SW 1271 (cell line): ENCODE data around the gene TGM2.

Source experiments
- DNase-seq, 2 experiments: peaks; one replicate each; lab custom pipeline; 2025; lab: John Stamatoyannopoulos, UW

The TGM2 gene

DNA sequence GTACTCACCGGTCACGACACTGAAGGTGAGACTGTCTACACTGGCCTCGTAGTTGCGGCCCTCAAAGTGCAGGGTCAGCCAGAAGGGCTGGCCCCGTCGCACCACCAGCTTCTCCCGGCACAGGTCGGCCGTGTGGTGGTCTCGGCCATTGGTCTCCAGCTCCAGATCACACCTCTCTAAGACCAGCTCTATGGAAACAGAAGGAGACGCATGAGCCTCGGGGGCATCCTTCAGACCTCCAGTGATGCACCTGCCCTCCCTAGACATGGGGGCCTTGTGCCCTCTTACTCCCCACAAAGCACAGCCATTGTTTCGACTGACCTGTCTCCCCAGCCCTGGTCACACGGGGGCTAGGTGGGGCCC is 3.7 kb downstream of the TGM2 start:
- no peak for DNase-seq

DNA sequence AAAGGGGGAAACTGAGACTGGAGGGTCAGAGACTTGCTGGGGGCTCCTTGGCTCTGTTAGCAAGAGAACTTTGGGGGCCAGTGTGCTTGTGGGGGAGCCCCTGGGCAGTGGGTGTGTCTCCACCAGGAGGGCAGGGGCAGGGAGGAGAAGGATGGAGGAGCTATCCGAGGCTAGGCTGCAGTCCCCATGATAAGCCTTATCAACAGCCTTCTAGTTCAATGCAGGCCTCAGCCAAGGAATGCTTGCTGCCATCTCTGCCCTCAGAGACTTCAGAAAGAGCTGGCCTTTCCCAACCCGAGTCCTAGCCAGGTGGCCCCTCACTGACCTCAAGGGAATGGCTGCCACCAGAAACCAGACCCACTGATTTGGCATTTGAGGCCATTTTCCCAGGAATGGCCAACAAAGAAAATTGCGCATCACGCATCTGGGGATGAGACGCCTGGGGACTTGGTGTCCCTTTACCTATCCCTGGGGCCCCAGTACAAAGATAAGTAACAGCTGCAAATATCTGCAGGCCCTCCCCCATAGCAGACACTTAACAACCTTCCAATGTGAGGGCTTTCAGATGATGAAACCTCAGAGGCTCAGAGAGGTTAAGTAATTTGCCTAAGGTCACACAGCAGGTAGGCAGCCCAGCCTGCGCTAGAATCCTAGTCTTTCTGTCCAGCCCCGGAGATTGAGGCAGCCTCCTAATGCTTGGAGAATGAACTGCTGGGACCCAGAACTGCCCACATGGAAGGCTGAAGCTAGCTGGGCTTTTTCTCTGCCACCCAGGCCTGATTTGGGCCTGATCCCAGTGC is 4.9 kb downstream of the TGM2 start:
- DNase-seq = no peak

DNA sequence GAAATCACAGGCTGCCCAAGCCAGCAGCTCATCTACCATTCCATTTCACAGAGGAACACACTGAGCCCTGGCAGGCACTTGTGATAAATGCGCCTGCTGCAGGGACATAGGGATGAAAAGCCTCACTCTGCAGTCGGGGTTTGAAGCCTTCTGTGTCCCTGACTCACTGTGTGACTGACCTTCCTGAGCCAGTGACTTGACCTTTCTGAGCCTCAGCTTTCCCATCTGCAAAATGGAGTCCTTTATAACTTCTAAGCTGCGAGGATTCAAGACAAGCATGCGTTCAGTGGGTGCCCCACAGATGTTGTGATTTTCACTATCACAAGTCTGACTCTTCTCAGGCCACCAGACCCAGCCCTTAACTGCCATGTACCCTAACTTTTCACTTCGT is 5.5 kb downstream of the TGM2 start:
- no peak for DNase-seq

DNA sequence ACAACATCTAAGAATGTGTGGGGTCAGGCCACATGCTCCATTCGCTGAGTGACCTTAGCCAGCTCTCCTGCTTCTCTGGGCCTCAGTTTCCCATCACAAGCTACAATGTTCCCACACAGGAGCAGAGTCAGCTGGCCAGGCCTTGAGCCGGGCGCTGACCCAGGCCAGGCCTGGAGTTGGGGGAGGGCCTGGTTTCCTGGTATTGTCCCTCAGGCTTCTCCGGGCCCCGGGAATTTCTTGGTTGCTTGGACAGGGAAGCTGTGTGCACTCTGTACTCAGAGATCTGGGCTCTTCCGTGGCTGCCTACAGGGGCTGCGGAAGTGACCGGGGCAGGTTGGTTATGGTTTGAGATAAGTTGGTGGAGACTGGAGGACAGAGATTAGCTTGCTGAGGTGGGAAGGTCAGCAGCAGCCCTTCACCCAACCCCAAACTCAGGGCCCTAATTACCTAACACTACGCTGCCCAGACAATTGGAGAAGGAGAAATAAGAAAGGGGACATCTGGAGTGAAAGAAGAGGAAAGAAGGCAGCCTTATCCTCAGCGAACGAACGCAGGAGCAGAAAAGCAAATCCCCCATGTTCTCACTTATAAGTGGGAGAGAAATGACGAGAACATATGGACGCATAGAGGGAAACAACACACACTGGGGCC is 6.2 kb downstream of the TGM2 start:
- DNase-seq = no peak

DNA sequence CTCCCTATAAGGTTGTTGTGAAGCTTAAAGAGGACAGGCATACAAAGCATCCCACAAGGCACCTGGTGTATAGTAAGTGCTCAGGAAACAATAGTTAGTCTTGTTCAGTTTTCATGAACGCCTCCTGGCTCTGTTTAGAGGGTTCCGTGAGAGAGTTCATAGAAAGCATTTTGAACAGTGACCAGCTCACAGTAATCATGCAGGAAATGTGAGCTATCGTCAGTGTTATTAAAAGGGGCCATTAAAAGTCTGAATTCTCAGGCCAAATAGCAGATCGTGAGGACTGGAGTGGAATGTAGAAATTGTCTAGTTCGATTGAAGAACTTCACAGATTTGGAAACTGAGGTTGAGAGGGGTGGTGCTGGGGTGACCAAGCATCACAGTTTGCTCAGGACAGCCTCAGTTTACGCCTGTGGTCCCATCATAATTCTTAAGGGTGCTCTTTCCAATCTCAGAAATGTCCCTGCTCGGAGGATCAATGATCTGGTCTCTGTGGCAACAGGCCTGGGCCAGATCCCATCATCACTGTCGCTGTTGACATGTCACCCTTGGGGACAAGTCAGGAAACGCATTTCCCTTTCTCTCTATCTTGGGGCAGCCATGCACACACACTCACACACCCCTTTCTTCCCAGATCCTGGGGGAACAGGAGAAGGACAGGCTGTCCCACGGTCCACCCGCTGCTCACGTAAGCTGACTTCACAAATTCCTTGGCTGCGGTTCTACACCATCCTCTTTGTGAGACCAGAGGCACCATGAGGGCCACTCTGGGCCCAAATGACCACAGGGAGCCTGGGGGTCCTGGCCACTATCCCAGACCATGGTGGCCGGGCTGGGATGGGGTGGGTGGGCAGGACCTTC is 7.2 kb downstream of the TGM2 start:
- DNase-seq = no peak

DNA sequence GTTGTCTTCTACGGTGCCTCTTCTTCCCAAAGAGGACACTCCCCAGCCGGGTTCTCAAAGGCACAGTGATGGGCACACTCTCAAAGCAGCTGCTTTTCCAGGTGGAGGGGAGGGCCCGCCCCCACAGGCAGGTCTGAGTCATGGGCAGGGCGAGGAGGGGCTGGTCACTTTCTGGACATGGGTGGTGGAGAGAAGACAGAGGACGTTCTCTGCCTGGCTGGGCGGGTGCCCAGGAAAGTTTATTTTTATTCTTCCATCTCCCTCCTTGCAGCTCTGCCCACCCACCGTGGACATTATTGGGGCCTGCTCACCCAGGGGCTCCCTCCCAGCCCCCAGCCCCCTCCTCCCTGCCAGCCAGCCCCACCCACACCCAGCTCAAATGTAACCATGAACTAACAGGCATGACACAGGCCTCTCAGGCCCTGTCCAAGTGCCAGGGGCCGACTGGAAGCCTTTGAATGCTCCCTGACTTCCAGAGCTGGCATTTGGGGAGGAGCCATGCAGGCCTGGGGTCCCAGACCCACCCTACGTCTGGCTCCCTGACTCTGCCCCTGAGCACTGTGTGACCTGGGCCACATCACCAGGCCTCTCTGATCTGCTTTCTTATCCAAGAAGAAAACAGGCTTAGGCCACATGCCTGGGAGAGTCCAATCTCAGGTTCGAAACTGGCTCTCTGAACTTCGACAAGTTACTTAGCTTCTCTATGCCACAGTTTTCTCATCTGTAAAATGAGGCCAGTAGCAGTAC is 8.0 kb downstream of the TGM2 start:
- DNase-seq = no peak

DNA sequence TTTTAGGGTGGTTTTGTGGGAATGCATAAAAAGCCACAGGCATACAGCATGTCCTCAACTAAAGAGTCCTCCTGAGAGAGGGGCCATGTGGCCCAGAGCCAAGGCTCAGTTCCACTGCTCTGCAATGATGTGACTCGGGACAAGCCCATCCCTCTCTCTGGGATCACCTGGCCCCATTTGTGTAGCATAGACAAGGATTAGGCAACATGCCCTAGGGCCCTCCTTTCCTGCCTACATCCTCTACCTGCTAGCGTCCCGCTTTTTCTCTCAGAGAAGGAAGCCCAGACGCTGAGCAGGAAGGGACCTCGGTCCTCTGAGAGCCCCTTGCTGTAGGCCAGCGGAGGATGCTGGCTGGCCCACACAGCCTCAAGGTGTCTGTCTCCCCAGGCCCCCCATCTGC is 8.8 kb downstream of the TGM2 start:
- no peak for DNase-seq

DNA sequence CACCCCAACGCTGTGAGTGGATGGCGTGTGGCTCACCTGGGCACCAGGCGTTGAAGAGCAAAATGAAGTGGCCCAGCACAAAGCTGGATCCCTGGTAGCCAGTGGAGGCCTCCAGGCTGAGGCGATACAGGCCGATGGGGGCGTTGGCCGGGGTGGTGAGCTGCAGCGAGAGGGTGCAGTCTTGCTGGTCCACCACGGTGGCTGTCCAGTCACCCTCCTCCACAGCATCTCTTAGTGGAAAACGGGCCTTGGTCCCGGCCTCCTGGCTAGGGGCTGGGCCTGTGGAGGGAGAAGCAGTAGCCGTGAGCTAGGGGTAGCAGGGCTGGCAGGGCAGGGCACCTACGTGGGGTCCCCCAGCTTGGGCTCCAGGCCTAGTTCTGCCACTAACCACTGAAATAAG is 9.3 kb downstream of the TGM2 start:
- DNase-seq = no peak

DNA sequence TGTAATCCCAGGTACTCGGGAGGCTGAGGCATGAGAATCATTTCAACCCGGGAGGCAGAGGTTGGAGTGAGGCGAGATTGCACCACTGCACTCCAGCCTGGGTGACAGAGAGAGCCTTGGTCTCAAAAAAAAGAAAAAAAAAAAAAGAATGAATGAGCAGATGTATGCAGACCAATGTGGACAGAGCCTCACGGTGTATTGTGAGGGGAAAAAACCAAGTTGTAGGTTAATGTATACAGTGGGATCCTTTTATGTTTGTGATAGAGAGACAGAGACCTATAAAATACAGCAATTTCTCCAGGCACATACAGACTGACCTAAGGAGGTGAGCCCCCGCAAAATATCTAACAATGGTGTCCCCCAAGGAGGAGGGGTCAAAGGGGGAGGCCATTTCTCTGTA is 11.7 kb downstream of the TGM2 start:
- DNase-seq = peak in 1 of 2 experiments; percentile 36

DNA sequence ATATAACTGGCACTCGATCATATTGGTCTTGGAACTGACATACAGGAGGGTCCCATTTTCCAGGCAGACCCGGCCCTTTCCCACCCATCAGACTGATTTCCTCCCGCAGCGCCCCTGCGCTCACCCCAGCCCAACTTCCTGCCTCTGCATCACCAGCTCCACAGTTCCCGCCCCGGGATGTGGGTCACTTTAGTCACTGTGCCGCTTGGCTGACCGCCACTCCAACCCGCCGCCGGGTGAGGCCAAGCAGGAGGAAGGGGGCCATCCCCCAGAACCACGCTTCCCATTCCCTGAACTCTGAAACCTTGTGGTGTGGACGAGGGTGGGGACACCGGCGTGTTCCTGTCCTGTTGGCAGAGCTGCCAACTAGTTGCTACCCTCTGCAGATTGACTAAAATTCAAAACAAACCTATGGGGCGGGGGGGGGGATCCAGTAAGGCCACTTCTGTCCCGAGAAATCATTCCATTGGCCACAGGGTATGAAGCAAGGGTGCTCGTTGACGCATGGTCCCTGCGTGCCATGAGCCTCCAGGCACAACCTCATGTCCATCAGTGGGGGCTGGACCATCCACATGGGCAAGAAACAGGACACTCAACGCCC is 12.3 kb downstream of the TGM2 start:
- peak; percentile 90 to 96 for DNase-seq

DNA sequence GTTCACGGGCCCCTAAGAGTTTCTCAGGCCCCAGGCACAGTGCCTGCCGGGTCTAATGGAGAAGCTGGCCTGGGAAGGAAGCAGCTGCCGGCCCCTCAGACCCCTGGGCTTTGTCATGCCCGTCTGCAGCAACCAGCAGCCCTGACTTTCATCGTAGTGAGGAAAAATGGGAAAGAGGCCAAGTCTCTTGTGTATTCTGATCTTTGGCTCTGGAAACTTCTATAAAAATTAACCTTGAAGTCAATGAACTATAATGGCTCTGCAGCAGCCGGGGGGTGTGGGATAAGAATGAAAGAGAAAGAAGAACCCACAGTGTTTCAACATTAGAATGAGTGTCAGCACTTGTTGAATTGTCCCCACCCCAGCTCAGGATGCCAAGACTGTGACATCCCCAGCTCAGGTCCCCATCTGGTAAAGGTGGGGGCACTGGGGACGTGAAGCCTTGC is 12.9 kb downstream of the TGM2 start:
- peak in 1 of 2 experiments; percentile 92 for DNase-seq

DNA sequence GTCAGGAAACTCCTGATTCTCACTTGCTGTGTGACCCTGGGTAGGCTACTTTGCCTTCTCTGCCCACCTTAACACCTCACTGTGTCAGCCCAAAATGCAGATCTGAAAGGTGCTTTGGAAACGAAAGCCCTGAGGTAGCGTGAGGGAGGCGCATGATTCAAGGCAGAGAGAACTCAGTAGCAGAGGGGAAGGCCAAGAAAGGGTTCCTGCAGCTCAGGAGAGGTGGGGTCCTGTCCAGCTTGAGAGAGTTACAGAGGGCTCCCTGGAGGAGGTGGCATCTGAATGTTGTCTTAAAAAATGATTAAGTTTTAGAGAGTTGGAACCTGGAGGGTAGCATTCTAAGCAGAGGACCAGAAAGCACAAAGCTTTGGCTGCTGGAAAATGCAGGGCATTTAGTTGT is 13.6 kb downstream of the TGM2 start:
- no peak for DNase-seq

DNA sequence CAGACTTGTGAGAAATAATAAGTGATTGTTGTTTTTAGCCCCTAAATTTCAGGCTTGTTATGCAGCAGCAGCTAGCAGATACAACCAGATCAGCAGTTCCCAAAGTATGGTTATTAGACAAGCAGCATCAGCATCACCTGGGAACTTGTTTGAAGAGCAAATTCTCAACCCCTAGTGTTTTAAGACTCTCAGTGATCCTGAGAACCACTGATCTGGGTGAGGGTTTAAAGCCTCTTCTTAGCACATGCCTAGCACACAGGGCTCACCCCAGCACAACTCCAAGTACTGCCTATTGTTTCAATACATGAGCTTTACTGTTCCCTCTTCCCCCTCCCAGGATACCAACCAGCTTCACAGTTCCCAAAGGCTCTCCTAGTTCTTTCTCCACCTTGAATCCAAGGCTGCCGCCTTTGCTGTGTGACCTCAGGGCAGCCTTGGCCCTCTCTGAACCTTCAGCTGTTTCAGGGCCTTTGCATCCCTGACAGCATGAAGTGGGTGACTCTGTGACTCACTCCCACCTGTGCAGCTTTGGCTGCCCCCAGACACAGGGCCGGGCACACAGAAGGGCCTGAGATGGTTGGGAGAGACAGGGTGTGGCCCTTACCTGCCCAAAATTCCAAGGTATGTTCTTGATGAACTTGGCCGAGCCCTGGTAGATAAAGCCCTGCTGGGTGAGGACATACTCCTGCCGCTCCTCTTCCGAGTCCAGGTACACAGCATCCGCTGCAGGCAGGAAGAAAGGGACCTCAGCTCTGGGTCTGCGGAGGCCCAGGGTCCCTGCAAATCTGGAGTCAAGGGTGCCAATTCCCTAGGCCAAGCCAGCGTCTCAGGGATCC is 14.5 kb downstream of the TGM2 start:
- DNase-seq = no peak

DNA sequence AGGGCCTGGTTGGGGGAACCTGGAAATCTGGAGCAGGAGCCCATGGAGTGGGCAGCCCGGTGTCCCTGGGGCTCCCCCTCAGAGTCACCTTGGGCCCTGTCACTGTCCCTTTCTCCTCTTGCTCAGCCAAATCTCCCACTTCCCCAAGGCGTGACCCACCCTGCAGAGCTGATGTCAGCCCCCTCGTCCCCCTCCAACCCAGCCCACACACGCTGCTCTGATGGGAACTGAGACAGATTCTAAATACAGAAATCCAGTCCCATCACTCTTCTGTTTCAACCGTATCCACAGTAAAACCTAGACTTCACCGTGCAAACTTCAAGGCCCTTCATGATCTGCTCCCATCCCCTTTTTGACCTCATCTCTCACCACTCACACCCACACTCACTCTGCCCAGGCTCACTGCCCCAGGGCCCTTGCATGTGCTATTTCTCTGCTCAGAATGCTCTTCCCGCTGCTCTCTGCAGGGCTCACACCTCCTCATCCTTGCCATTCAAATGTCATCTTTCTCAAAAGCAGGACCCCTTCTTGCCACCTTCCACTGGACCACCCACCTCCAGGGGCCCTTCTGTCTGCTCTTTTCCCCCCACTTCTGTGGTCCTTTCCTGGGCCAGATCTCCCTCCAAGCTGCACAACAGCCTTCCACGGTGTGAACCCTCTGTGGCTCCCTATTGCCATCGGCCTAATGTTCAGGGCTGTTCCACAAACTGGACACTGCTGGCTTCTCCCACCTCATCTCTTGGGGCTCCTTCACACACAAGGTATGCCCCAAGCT is 16.6 kb downstream of the TGM2 start:
- DNase-seq = no peak

DNA sequence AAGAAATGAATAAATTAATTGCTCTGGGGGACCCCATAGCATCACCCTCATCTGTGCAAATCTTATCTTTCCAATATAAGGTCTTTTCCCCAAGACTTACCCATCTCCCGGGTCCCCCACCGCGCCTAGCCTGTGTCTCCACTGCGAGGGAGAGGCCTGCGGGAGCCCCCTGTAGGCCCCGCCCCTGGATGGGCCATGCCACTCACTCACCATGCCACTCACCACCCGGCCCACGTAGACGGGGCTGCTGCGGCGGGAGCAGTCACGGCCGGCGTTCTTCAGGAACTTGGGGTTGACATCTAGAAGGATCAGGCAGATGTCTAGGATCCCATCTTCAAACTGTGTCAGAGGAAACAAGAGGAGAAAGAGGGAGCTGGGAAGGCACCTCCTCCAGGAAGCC is 17.3 kb downstream of the TGM2 start:
- DNase-seq = no peak

DNA sequence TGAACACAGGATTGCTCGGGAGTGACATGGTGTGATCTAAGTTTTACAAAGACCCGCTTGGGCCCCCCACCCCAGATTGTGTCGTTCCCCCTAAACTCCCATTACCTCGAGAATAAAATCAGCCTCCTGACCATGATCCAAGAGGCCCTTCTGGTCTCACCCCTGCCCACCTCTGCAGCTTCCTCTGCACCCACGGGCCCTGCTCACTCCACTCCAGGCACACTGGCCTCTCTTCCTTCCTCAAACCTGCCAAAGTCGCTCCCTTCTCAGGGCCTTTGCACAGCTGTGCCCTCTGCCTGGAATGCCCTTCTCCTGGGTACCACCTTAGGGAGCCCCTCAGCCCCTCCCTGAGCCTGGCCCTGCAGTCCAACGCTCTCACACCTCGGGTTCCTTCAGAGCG is 17.9 kb downstream of the TGM2 start:
- no peak for DNase-seq

DNA sequence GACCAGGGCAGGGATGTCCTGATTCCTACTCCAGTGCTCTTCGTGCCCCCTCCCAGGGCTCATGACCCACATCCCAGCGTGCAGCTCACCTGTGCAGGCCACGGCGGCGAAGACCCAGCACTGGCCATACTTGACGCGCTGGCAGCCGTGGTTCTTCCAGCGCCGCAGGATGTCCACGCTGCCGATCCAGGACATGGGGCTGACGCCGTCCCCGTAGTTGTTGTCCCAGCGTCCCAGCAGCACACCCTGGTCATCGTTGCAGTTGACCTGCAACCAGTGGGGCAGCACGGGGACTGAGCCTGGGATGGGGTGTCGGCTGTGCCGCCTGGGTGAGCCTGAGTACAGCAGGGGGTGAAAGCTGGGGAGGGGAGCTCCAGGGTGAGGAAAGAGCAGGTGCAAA is 18.4 kb downstream of the TGM2 start:
- DNase-seq = no peak

DNA sequence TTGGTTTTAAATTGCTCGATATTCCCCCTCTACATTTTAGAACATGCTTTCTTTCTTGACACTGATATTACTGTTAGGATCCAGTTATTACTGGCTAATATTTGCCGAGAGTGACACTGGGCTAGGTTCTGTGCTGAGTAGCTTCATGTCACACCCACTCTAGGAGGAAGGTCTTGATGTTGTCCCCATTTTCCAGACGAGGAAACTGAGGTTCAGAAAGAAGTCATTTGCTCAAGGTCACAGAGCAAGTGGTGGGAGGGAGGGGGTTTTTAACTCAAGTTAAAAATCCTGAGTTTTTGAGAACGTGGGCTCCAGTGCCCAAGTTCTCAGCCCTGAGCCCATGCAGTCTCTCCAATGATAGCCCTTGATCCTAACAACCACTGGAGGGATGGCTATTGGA is 18.9 kb downstream of the TGM2 start:
- DNase-seq = no peak

DNA sequence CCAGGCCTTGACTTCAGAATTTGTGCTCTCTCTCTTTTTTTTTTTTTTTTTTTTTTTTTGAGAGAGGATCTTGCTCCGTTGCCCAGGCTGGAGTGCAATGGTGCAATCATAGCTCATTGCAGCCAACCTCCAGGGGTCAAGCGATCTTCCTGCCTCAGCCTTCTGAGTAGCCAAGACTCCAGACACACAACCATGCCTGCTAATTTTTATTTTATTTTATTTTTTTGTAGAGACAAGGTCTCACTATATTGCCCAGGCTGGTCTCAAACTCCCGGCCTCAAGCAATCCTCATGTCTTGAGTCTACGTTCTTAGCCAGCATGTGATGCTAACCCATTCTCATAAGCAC is 19.4 kb downstream of the TGM2 start:
- no peak for DNase-seq
